AG08395 (cell line): ENCODE data around the gene ADIPOQ.
A peak's percentile ranks its signal among the peaks of the same experiment; 100 is the strongest.
"Not testable (repeated sequence)": the region's sequence is repeated elsewhere in the genome, so short reads cannot be mapped to it uniquely, and the experiment has no call there.

Source experiments
- DNase-seq: peaks from one replicate; pipeline ENCODE4 v3.0.0; 2012; ENCODE audit warnings: mixed read lengths, low spot score

The ADIPOQ gene

DNA sequence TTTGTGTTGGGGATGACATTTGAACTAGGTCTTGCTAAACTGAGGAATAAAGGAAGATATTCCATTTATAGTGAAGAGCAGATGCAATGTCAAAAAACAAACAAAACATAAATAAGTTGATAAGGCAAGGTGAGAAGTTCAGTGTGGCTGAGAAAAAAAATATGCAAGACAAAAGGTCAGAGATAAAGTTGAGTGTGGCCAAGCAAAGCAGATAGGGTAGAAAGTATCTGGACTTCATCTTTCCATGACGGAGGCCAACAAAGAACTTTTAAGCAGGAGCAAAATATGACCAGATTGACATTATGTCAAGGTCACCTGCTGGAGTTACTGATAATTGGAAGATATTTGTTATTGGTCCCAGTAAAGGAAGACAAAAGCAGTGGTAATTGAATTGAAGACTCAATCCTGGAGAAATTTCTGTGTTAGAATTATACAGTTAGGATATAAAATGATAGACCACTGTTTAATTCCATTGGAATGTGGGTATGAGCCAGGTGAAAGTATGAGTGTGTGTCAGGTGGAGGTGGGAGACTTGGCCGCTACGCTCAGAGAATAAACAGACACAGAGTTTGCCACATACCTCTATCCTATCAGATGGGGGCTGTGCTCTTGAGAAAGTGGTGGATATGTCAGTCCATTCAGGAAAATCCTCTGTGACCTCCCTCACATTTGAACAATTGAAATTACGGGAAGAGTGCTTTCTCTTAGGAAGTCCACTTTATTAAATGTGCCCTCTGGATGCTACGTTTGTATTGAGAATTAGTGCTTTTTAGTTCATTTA, 28.1 kb downstream of the ADIPOQ start:
- no peak for DNase-seq

DNA sequence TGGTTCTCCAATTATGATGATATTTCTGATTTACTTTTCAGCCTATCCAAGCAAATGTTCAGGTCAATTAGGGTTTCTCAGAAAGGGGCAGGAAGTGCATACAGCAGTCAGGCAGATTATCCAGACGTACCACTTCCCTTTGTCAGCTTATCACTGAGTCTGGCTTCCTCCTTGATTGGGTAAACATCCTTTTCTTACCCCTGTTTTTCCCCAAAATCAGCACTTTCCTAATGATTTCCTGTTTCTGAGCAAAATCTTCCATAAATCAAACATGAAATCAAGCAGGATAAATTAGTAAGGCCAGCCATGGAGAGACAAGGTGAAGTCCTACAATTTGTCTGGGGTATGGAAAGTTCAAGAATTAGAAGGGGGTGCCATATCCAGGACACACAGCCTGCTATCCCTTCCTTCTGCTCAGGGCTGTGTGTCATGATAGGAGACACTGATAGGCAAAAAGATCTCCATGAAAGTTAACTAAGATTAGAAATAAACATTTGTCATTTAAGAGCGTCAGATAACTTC, 29.0 kb downstream of the ADIPOQ start:
- DNase-seq: no peak

DNA sequence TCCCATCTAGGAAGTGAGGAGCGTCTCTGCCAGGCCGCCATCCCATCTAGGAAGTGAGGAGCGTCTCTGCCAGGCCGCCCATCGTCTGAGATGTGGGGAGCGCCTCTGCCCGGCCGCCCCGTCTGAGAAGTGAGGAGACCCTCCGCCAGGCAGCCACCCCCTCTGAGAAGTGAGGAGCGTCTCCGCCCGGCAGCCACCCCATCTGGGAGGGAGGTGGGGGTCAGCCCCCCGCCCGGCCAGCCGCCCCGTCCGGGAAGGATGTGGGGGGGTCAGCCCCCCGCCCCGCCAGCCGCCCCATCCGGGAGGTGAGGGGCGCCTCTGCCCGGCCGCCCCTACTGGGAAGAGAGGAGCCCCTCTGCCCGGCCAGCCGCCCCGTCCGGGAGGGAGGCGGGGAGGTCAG, 31.3 kb downstream of the ADIPOQ start:
- DNase-seq: not testable (repeated sequence)

DNA sequence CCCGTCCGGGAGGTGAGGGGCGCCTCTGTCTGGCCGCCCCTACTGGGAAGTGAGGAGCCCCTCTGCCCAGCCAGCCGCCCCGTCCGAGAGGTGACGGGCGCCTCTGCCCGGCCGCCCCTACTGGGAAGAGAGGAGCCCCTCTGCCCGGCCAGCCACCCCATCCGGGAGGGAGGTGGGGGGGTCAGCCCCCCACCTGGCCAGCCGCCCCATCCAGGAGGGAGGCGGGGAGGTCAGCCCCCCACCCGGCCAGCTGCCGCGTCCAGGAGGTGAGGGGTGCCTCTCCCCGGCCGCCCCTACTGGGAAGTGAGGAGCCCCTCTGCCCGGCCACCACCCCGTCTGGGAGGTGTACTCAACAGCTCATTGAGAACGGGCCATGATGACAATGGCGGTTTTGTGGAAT, 31.7 kb downstream of the ADIPOQ start:
- DNase-seq: not testable (repeated sequence)

DNA sequence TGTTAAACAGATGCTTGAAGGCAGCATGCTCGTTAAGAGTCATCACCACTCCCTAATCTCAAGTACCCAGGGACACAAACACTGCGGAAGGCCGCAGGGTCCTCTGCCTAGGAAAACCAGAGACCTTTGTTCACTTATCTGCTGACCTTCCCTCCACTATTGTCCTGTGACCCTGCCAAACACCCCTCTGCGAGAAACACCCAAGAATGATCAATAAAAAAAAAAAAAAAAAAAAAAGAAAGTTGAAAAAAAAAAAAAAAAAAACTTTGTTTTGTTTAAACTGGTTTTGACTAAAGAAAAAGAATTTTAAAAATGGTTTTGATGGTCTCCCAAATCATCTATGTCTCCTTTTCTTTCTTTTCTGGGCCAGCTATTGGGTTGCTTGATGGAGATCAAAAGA, 32.3 kb downstream of the ADIPOQ start:
- DNase-seq: not testable (repeated sequence)

DNA sequence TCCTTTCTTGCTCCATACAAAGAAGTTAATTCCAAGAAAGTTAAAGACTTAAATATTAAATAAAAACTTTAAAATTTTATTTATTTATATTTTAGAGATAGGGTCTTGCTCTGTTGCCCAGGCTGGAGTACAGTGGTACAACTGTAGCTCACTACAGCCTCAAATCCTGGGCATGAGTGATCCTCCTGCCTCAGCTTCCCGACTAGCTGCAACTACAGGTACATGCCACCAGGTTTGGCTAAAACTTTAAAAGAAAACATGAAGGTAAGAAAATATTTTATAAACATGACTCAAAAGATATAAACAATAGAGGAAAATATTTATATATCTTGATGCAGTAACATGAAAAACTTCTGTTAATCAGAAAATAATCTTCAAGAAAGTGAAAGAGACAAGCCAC, 33.2 kb downstream of the ADIPOQ start:
- DNase-seq: no peak

DNA sequence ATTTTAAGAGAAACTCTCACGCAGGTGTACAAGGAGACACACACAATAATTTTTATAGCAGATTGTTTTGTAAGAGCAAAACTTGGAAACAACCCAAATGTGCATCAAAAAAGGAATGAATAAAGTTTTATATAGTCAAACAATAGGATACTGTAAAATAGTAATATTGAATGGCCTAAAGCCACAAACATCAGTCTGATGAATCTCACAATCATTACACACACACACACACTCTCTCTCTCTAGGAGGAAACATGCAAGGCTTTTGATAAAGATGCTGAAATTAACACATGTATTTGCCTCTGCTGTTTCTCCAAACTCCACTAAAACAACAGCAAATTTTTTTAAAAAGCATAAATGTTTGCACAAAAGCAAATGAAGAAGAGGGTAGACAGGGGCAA, 37.3 kb downstream of the ADIPOQ start:
- DNase-seq: no peak

DNA sequence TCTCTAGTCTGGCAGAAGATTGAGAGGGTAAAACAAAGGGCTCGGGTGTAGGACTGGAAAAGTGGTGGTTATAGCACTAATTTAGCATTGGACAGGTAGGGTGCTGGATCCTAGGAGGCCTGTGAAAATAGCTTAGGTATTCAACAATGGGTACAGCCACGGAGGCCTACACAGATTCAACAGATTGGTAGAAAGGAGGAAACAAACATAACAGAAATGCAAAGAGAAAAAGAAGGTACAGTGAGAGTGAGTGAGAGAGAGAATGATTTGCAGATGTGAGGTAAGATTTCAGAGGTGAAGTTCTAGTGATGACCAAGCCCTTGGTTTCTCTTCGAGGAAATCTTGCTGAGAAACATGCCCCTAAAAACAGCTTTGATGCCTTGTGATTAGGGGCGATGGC, 37.9 kb downstream of the ADIPOQ start:
- no peak for DNase-seq

DNA sequence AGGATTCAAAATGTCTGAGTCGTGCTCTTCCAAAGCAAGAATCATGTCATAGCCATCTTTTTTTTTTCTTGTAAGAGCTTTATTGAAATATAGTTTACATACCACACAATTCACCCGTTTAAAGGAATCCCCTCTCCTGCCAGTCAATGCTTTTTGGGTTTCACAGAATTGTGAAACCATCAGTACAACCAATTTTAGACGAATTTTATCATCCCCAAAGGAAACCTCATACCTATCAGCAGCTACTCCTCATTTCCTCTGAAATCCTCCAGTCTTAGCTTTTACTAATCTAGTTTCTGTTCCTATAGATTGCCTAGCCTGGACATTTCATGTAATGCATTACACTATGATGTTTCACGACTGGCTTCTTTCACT, 39.6 kb downstream of the ADIPOQ start:
- DNase-seq: no peak

DNA sequence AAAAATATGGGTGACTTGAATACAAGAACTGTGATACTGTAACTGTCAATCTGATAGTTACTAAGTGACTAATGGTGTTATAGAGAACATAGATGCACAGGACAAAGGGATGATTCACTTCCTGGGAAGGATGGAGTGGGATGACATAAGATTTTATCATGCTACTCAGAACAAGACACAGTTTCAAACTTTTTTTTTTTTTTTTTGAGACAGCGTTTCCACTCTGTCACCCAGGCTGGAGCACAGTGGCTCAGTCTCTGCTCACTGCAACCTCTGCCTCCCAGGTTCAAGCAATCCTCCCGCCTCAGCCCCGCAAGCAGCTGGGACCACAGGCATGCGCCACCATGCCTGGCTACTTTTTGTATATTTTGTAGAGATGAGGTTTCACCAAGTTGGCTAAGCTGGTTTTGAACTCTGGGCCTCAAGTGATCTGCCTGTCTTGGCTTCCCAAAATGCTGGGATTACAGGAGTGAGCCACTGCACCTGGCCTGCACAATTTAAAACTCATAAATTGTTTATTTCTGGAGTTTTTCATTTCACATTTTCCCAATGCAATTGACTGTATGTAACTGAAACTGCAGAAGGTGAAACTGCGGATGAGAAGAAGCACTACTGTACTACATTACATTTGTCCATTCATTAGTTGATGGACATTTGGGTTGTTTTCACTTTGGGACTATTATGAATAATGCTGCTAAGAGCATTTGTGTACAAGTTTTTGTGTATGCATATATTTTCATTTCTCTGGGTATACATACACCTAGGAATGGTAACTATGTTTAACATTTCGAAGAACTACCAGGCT, 40.6 kb downstream of the ADIPOQ start:
- peak; percentile 65 for DNase-seq

DNA sequence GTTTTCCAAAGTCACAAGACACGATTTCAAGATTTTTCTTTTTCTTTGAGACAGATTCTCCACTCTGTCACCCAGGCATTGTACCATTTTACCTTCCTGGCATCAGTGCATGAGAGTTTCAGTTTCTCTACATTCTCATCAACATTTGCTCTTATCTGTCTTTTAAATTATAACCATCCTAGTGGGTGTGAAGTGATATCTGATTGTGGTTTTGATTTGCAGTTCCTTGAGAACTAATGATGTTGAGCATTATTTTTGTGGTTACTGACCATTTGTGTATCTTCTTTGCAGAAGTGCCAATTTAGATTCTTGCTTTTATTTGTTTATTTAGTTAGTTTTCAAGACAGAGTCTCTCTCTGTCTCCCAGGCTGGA, 41.2 kb downstream of the ADIPOQ start:
- no peak for DNase-seq

DNA sequence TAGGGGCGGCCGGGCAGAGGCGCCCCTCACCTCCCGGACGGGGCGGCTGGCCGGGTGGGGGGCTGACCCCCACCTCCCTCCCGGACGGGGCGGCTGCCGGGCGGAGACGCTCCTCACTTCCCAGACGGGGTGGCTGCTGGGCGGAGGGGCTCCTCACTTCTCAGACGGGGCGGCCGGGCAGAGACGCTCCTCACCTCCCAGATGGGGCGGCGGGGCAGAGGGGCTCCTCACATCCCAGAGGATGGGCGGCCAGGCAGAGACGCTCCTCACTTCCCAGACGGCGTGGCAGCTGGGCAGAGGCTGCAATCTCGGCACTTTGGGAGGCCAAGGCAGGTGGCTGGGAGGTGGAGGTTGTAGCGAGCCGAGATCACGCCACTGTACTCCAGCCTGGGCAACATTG, 42.4 kb downstream of the ADIPOQ start:
- DNase-seq: not testable (repeated sequence)

DNA sequence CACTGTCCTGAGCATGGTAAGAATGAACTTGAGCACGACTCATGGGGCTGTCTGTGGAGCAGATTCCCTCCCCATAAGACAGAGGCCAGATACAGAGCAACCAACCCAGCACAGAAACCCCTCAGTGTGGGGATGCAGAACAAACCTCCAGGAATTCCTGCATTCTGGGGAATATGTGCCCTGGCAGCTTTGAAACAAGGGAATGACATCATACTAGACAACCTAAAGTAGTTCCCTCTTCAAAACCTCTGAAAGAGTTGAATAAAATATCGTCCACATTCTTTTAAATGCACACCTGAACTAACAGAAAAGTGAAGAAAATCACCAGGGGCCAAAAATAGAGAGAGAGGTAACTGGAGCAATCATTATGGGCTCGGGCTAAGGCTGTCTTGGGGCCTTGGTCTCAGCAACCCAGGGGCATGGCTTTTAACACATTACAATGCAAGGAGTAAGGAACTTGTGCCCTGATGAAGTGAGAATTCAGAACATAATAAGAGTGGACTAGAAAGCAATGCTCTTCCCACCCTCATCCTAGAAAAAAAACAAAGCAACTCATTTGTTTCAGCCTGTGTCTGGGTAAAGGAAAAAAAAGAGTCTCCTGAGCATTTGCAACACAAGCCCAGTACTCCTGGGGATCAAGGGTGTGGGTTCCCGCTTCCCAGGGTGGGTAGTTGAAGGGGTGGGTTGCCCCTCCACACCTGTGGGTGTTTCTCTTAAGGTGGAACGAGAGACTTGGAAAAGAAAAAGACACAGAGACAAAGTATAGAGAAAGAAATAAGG, 43.9 kb downstream of the ADIPOQ start:
- DNase-seq: no peak

DNA sequence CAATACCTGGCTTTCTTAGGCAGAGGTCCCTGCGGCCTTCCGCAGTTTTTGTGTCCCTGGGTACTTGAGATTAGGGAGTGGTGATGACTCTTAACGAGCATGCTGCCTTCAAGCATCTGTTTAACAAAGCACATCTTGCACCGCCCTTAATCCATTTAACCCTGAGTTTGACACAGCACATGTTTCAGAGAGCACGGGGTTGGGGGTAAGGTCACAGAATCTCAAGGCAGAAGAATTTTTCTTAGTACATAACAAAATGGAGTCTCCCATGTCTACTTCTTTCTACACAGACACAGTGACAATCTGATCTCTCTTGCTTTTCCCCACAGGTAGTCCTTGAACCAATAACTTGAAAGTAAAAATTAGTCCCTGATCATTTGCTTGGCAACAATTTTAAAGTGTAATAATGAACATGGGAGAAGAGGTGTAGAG, 45.0 kb downstream of the ADIPOQ start:
- not testable (repeated sequence) for DNase-seq

DNA sequence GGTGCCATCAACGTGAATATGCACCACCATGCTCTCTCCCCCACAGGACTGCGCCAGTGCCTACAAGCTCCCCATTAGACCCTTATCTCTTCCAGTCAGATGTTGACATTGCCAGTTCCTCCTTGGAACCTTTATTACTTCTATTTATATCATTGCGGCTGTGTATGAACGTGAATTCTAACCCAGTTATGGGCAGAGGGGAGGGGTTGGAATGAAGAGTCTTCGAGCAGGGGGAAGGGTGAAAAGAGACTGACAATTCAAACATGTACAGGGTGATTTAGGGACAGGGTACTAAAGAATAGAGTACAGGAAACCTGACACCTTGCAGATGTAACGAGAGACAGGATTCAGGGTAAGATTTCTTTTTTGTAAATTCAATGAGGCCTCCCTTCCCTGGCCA, 46.1 kb downstream of the ADIPOQ start:
- no peak for DNase-seq

DNA sequence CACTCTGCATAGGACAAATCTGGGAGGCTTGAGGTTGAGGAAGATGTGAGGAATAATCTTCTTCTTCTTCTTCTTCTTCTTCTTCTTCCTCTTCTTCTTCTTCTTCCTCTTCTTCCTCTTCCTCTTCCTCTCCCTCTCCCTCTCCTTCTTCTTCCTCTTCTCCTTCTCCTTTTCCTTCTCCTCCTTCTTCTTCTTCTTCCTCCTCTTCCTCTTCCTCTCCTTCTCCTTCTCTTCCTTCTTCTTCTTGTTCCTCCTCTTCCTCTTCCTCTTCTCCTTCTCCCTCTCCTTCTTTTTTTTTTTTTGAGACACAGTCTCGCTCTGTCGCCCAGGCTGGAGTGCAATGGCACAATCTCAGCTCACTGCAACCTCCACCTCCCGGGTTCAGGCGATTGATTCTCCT, 47.2 kb downstream of the ADIPOQ start:
- DNase-seq: not testable (repeated sequence)

DNA sequence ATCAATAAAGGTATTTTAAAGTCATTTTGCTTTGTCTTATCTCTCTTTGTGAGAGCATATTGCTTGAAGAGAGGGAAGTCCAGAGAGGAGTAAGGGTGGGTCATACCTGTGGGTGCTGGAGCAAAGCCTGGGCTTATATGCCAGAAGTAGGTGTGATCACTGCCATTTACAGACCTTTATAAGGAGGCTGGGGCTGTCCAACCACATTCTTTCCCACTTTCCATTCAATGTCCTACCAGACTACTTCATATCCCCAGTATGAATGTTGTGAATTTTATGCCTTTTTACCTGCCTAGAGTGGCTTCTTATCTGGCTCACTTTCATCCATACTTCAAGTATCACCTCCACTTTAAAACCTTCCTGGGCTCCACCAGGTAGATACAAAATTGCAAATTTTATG, 48.4 kb downstream of the ADIPOQ start:
- DNase-seq: no peak

DNA sequence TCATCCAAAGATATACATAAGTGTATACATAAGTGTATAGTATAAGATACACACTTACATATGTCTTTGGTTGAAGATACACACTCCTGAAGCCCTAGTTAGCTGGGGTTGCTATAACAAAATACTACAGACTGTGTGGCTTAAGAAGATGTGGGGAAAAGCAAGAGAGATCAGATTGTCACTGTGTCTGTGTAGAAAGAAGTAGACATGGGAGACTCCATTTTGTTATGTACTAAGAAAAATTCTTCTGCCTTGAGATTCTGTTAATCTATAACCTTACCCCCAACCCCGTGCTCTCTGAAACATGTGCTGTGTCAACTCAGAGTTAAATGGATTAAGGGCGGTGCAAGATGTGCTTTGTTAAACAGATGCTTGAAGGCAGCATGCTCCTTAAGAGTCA, 50.6 kb downstream of the ADIPOQ start:
- DNase-seq: not testable (repeated sequence)

DNA sequence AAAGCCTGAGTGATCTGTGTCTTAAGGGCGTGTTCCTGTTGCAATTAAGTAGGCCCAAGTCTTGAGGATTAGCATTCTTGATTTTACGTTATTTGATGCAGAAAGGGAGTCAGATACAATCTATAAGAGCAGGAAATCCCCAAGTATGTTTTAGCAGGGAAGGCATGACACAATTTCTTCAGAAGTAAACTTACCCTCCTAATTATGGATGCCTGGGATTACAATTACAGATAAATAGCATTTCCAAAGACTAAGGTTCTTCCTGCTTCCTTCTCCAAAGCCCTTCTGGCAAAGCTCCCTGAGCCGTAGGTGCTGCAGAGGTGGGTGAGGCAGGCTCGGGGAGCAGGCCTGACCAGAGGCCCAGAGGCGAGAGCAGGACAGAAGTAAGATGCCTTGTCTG, 52.9 kb downstream of the ADIPOQ start:
- no peak for DNase-seq

DNA sequence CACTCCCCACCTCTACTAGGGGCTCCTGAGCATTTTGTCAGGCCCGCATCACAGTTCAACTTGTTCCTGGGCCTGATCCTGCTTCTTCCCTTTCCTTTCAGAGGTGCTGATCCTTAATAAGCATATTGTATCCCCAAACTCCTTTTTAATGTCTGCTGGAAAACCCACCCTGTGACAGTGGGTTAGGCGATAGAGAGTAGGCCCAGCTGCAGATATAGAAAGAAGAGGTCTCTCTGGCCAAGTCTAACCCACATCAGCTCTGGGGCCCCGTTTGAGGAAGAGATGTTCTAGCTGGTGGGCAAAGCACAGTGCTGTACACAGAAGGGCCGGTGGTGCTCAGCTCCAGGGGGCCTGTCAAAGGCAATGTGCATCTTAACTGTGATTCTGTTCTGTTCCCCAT, 53.5 kb downstream of the ADIPOQ start:
- no peak for DNase-seq

DNA sequence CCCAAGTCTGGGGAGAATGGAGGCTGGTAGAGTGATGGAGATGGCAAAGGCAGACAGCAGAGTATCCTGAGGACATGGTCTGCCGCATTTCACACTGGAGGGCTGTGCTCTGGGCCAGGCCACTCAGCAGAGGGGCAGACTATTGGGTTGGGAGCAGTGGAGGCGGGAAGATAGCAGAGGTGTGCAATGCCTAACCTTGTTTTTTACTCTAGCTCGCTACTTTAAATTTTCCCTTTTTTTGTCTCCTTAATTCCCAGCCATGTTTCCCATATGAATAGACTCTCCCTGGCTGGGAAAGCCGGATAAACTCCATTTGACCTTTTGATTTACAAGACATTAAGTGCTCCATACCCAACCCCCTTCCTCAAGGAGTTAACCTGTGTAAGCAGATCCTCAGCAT, 54.4 kb downstream of the ADIPOQ start:
- DNase-seq: no peak

DNA sequence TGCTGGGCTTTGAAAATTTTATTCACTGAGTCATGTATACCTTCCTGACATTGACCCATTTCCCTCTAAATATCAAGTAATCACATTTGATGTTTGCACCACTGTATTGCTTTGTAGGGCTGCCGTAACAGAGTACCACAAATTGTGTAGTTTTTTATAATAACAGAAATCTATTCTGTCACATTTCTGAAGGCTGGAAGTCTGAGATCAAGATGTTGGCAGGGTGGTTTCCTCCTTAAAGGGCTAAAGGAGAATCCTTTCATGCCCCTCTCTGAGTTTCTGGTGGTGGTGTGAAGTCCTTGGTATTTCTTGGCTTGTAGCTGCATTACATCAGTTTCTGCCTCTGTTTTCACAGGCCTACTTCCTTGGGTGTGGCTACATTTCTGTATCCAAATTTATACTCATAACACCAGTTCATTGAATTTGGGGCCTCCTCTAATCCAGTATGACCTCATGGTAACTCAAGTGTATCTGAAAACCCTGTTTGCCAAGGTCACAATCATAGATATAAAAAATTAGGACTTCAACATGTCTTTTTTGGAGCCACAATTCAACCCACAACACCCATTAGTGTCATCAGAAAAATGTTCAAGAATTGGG, 58.7 kb downstream of the ADIPOQ start:
- DNase-seq: no peak
